GM23338 (cell line): ENCODE data around the gene DCDC1. TPM values are rescaled to one million over a fixed set of nuclear protein-coding genes. Genes with fewer than 3 reads are reported as not detected.

Experiments
- ATAC-seq: fragments of 200-7000 bp; cut with Tn5 transposase; 3 replicates; pipeline ENCODE4 v1.9.1; 2020
- DNase-seq: peaks from one replicate; pipeline ENCODE4 v3.0.0-alpha.2; 2015; ENCODE audit warnings: low spot score
- H2AFZ ChIP-seq: fragments of 200-600 bp; sonication (generic); 2 replicates; pipeline ENCODE4 v1.8.0; 2016; ENCODE audit warnings: antibody characterized with exemption, mild to moderate bottlenecking, moderate library complexity
- H3F3A ChIP-seq: fragments of 200-600 bp; sonication (generic); replicated peaks from 2 replicates; pipeline ENCODE4 v1.8.0; 2017; ENCODE audit warnings: antibody characterized with exemption, mixed run types, low read depth
- H3K27ac ChIP-seq: fragments of 200-600 bp; sonication (generic); 2 replicates; pipeline ENCODE4 v1.6.1; 2016; ENCODE audit warnings: low read depth
- H3K27me3 ChIP-seq: fragments of 200-600 bp; sonication (generic); 2 replicates; pipeline ENCODE4 v1.8.0; 2016; ENCODE audit warnings: mild to moderate bottlenecking, mixed run types, moderate library complexity; ENCODE audit not compliant: insufficient read depth
- H3K36me3 ChIP-seq: fragments of 200-600 bp; sonication (generic); 2 replicates; pipeline ENCODE4 v1.8.0; 2016; ENCODE audit warnings: mild to moderate bottlenecking; ENCODE audit not compliant: insufficient read depth
- H3K4me1 ChIP-seq: fragments of 200-600 bp; sonication (generic); 2 replicates; pipeline ENCODE4 v1.8.0; 2016; ENCODE audit warnings: mild to moderate bottlenecking, moderate library complexity; ENCODE audit not compliant: insufficient read depth
- H3K4me2 ChIP-seq: fragments of 200-600 bp; sonication (generic); 2 replicates; pipeline ENCODE4 v1.7.1; 2017; ENCODE audit warnings: mixed run types
- H3K4me3 ChIP-seq: fragments of 200-600 bp; sonication (generic); 2 replicates; pipeline ENCODE4 v1.6.1; 2016; ENCODE audit warnings: mixed run types
- H3K79me2 ChIP-seq: fragments of 200-600 bp; sonication (generic); replicated peaks from 2 replicates; pipeline ENCODE4 v1.8.0; 2017; ENCODE audit warnings: mild to moderate bottlenecking; ENCODE audit not compliant: insufficient read depth
- H3K9me2 ChIP-seq: fragments of 200-600 bp; sonication (generic); 2 replicates; pipeline ENCODE4 v1.8.0; 2017; ENCODE audit not compliant: insufficient read depth
- H4K20me1 ChIP-seq: fragments of 200-600 bp; sonication (generic); replicated peaks from 2 replicates; pipeline ENCODE4 v1.8.0; 2017; ENCODE audit warnings: mild to moderate bottlenecking; ENCODE audit not compliant: insufficient read depth
- H3K27ac Mint-ChIP-seq: 2 replicates; pipeline ENCODE4 v1.8.0; 2020; ENCODE audit warnings: inconsistent platforms, mild to moderate bottlenecking, moderate library complexity, mixed read lengths
- H3K27me3 Mint-ChIP-seq: 3 replicates; pipeline ENCODE4 v1.8.0; 2022; ENCODE audit warnings: low read depth, mild to moderate bottlenecking, moderate library complexity, mixed read lengths, inconsistent platforms; ENCODE audit not compliant: insufficient read depth, poor library complexity
- H3K36me3 Mint-ChIP-seq: 3 replicates; pipeline ENCODE4 v1.8.0; 2021; ENCODE audit warnings: low read depth, mild to moderate bottlenecking, inconsistent platforms, moderate library complexity, mixed read lengths
- H3K4me1 Mint-ChIP-seq: 3 replicates; pipeline ENCODE4 v1.8.0; 2020; ENCODE audit warnings: mild to moderate bottlenecking, inconsistent platforms, mixed read lengths
- H3K4me3 Mint-ChIP-seq: 3 replicates; pipeline ENCODE4 v1.8.0; 2021; ENCODE audit warnings: moderate library complexity, mild to moderate bottlenecking, inconsistent platforms, mixed read lengths
- H3K9me3 Mint-ChIP-seq: 3 replicates; pipeline ENCODE4 v1.8.0; 2020; ENCODE audit warnings: moderate library complexity, mild to moderate bottlenecking, inconsistent platforms, mixed read lengths
- CREB1 ChIP-seq: fragments of 250-450 bp; sonication (Bioruptor Pico); IDR thresholded peaks from 2 replicates; pipeline ENCODE4 v1.5.0; 2020; ENCODE audit warnings: low read depth, mild to moderate bottlenecking, moderate library complexity
- CTCF ChIP-seq, 2 experiments: fragments of 200-600 bp in 1 of 2; sonication (generic) in 1 of 2; conservative IDR thresholded peaks; 2 replicates each; pipeline versions ENCODE4 v1.5.1 to v1.6.1; 2016 to 2017; ENCODE audit warnings: antibody characterized with exemption in 2 of 2, low read depth in 2 of 2, mild to moderate bottlenecking in 2 of 2, moderate library complexity in 1 of 2
- EZH2 ChIP-seq: fragments of 200-600 bp; sonication (generic); IDR thresholded peaks from one replicate; pipeline ENCODE4 v1.8.0; 2017; ENCODE audit warnings: antibody characterized with exemption, mild to moderate bottlenecking, low read depth; ENCODE audit not compliant: unreplicated experiment
- EZH2phosphoT487 ChIP-seq: fragments of 200-600 bp; sonication (generic); IDR thresholded peaks from one replicate; pipeline ENCODE4 v1.8.1; 2018; ENCODE audit warnings: antibody characterized with exemption; ENCODE audit not compliant: unreplicated experiment
- JUNB ChIP-seq: IDR thresholded peaks from one replicate; pipeline ENCODE4 v1.6.1; 2016; ENCODE audit warnings: antibody characterized with exemption; ENCODE audit not compliant: unreplicated experiment
- NANOG ChIP-seq: IDR thresholded peaks from 2 replicates; pipeline ENCODE4 v1.6.1; 2016; ENCODE audit warnings: antibody characterized with exemption, borderline replicate concordance
- POLR2AphosphoS5 ChIP-seq: IDR thresholded peaks from 2 replicates; pipeline ENCODE4 v1.6.1; 2016; ENCODE audit warnings: antibody characterized with exemption, low read depth
- REST ChIP-seq: IDR thresholded peaks from one replicate; pipeline ENCODE4 v1.6.1; 2018; ENCODE audit warnings: antibody characterized with exemption; ENCODE audit not compliant: unreplicated experiment
- STAT1 ChIP-seq: IDR thresholded peaks from one replicate; pipeline ENCODE4 v1.6.1; 2016; ENCODE audit warnings: antibody characterized with exemption; ENCODE audit not compliant: unreplicated experiment
- ZNF114 ChIP-seq: fragments of 250-450 bp; sonication (Bioruptor Pico); IDR thresholded peaks from 2 replicates; pipeline ENCODE4 v1.5.0; 2020; ENCODE audit warnings: mild to moderate bottlenecking, moderate library complexity
- ZNF331 ChIP-seq: fragments of 250-450 bp; sonication (Bioruptor Pico); IDR thresholded peaks from 2 replicates; pipeline ENCODE4 v1.5.0; 2020; ENCODE audit warnings: low read depth, mild to moderate bottlenecking, moderate library complexity
- ZNF462 ChIP-seq: fragments of 250-450 bp; sonication (Bioruptor Pico); IDR thresholded peaks from 2 replicates; pipeline ENCODE4 v1.5.0; 2020; ENCODE audit warnings: mild to moderate bottlenecking, moderate library complexity
- polyA plus RNA-seq: library from polyadenylated mRNA; unstranded; fragments of >200 nt; fragmentation: Nextera tagmentation; extraction: Ambion mirVana; gene quantifications from 2 replicates; pipeline ENCODE4 v1.2.1, GENCODE V29; 2016
- total RNA-seq: library from RNA; depleted of rRNA; stranded (reverse); fragments of >200 nt; shearing (Covaris generic); gene quantifications from 2 replicates; pipeline ENCODE4 v1.2.3, GENCODE V29; 2014
- TF ChIP-seq, protein P1 (sequence below): IDR thresholded peaks from 2 replicates; pipeline ENCODE4 v1.6.1; 2016; ENCODE audit warnings: antibody characterized with exemption

DCDC1 gene
- total and polyA plus RNA-seq, 2 experiments from 2014 or later, result 0.56 to 0.58 TPM

DNA sequence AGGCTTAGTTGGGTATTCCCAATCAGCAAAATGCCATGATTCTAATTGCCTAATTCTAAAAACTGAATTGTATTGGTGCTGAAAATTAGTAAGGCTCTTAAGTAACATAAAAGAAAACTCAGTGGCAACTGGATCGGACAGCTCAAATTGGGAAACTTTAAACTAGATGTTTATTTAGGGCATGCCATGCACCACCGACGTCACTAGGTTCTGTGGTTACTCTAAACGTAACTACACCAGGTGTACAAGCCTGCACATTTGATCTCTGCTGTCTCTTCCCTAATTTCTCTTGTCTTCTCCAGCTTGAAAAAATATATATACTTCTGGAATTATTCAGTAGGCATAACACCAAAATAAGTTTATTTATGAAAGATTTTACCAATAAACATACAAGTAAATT lies 378.2 kb downstream of the DCDC1 start:
- Mint-ChIP-seq H3K9me3 (no peaks in the 10 kb centered on the region), H3K36me3 (no peaks in the 10 kb centered on the region), H3K27me3 (no peaks in the 10 kb centered on the region), H3K27ac (no peak overlapping the region), H3K4me3 (no peak overlapping the region), H3K4me1 (no peaks in the 10 kb centered on the region)
- Histone ChIP-seq H3K4me2 (no peak overlapping the region), H3K79me2 (no peaks in the 10 kb centered on the region), H3K27me3 (no peaks in the 10 kb centered on the region), H2AFZ (no peak overlapping the region), H3K4me1 (no peaks in the 10 kb centered on the region), H3K36me3 (no peaks in the 10 kb centered on the region), H3K27ac (no peak overlapping the region), H4K20me1 (no peaks in the 10 kb centered on the region), H3K4me3 (no peak overlapping the region), H3F3A (no peaks in the 10 kb centered on the region), H3K9me2 (no peaks in the 10 kb centered on the region)
- TF ChIP-seq EZH2 (no peak), CTCF (conservative IDR thresholded peaks at IDR 0.05; ENCODE audit: low read depth in 2 of 2) (no peak), EZH2phosphoT487 (no peak), POLR2AphosphoS5 (no peak), NANOG (no peak), STAT1 (no peak), ZNF462 (CRISPR knock-in tag) (no peak), CREB1 (no peak), REST (no peak), JUNB (no peak), ZNF114 (CRISPR knock-in tag) (no peak), ZNF331 (CRISPR knock-in tag) (no peak)
- TF ChIP-seq, protein P1, sequence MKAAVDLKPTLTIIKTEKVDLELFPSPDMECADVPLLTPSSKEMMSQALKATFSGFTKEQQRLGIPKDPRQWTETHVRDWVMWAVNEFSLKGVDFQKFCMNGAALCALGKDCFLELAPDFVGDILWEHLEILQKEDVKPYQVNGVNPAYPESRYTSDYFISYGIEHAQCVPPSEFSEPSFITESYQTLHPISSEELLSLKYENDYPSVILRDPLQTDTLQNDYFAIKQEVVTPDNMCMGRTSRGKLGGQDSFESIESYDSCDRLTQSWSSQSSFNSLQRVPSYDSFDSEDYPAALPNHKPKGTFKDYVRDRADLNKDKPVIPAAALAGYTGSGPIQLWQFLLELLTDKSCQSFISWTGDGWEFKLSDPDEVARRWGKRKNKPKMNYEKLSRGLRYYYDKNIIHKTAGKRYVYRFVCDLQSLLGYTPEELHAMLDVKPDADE, result no peak
- ATAC-seq (no peak), DNase-seq (no peak)
